ENCODE measurements around the gene OPRM1. TPM values are rescaled to one million over a fixed set of nuclear protein-coding genes. Genes with fewer than 3 reads are reported as not detected.

The OPRM1 gene
- total and polyA plus RNA-seq, 2 donors from 2014 or later: not detected

DNA sequence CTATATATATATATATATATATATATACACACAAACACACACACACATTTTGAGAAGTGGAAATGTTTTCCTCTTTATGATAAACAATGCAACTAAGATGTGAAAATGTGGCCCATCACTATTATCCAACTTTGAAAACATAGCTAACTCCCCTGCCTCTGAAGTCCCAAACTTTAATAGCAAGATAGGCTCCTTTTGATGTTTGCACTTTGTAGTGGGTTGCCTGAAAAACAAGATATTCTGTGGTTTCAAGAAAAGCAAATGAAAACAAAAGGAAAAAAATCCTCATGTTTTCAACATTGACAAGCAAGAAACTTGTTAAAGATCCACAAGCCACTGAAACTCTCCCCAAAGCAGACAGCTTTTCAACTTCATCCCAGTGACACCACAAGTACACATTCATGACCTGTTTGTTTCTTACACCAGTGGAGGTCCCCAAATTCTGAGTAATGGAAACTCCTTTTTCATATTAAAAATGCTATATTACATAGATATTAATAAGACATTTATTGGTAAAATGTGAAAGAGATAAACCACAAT, 227.6 kb downstream of the OPRM1 start:
- Histone ChIP-seq H3K4me1 (ENCODE audit: control insufficient read depth in 2 of 3, insufficient read depth in 2 of 3, low read depth in 1 of 3, low read length in 3 of 3) (no peaks in the 10 kb centered on the region), H3K36me3 (ENCODE audit: control insufficient read depth in 2 of 3, insufficient read depth in 3 of 3, low read length in 3 of 3) (no peaks in the 10 kb centered on the region), H3K27me3 (ENCODE audit: control insufficient read depth, insufficient read depth, low read length) (no peaks in the 10 kb centered on the region), H3K9ac (ENCODE audit: low read length in 3 of 3) (no peak overlapping the region), H3K9me3 (ENCODE audit: control insufficient read depth in 2 of 3, insufficient read depth in 1 of 3, low read length in 3 of 3) (no peaks in the 10 kb centered on the region), H3K4me3 (ENCODE audit: low read length in 3 of 3) (no peak overlapping the region), H3K27ac (ENCODE audit: low read depth in 2 of 2, low read length in 2 of 2) (no peak overlapping the region)
- TF ChIP-seq, protein P1, sequence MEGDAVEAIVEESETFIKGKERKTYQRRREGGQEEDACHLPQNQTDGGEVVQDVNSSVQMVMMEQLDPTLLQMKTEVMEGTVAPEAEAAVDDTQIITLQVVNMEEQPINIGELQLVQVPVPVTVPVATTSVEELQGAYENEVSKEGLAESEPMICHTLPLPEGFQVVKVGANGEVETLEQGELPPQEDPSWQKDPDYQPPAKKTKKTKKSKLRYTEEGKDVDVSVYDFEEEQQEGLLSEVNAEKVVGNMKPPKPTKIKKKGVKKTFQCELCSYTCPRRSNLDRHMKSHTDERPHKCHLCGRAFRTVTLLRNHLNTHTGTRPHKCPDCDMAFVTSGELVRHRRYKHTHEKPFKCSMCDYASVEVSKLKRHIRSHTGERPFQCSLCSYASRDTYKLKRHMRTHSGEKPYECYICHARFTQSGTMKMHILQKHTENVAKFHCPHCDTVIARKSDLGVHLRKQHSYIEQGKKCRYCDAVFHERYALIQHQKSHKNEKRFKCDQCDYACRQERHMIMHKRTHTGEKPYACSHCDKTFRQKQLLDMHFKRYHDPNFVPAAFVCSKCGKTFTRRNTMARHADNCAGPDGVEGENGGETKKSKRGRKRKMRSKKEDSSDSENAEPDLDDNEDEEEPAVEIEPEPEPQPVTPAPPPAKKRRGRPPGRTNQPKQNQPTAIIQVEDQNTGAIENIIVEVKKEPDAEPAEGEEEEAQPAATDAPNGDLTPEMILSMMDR (IDR thresholded peaks at IDR 0.05; ENCODE audit: borderline replicate concordance, extremely low read depth, insufficient read depth): no peak
- no peak for FAIRE-seq
- no peak for DNase-seq
- intact Hi-C loops (cut with DNase I): no loop called here

DNA sequence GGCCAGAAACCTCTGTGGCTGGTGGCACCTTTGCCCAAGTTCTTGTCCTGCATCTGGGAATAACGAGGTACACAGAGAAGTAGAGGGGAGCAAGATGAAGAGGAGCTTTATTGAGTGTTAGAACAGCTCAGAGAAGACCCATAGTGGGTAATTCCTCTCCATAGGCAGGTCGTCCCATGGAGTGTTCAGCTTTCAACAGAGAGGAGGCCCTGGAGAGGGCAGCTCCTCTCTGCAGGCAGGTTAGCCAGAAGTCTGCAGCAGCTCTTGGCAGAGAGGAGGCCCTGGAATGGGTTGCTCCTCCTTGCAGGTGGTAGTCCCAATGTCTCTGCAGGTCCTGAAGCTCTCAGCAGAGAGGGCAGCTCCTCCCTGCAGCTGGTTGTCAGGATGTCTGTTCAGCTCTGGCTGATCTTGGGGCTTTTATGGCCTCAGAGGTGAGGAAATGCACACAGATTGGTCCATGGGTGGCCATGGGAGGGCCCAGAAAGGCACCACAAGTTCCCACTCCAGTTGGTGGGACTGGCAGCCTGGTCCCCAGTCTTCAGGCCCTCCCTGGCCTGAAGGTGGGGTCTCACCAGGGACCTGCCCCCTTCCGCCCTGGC, 228.6 kb downstream of the OPRM1 start:
- Histone ChIP-seq H3K27ac (ENCODE audit: low read depth in 2 of 2, low read length in 2 of 2) (no peak overlapping the region), H3K9ac (ENCODE audit: low read length in 3 of 3) (no peak overlapping the region), H3K4me1 (ENCODE audit: control insufficient read depth in 2 of 3, insufficient read depth in 2 of 3, low read depth in 1 of 3, low read length in 3 of 3) (no peaks in the 10 kb centered on the region), H3K4me3 (ENCODE audit: low read length in 3 of 3) (no peak overlapping the region), H3K9me3 (ENCODE audit: control insufficient read depth in 2 of 3, insufficient read depth in 1 of 3, low read length in 3 of 3) (no peaks in the 10 kb centered on the region), H3K27me3 (ENCODE audit: control insufficient read depth, insufficient read depth, low read length) (no peaks in the 10 kb centered on the region), H3K36me3 (ENCODE audit: control insufficient read depth in 2 of 3, insufficient read depth in 3 of 3, low read length in 3 of 3) (no peaks in the 10 kb centered on the region)
- TF ChIP-seq, protein P1 (IDR thresholded peaks at IDR 0.05; ENCODE audit: borderline replicate concordance, extremely low read depth, insufficient read depth): no peak
- no peak for FAIRE-seq
- intact Hi-C loops (cut with DNase I): no loop called here
- peak in 1 of 5 donors; percentile 65 for DNase-seq

DNA sequence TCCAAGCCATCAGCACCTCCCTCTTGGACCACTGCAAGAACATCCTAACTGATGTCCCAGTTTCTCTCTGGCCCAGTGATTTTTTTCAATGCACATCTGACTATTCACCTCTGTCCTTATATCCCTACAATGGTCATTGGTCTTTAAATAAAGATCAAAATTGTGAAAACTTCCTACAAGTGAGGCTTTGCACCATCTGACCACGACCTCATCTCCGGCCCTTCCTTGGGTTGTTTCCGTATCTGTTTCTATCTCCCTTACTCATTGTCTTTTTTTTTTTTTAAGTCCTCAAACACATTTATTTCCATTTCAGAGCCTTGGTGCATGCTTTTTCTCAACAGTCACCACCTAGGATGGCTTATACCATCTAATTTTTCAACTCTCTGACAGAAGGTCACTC, 229.4 kb downstream of the OPRM1 start:
- no peak for FAIRE-seq
- intact Hi-C loops (cut with DNase I): no loop called here

More for the DNA sequence above, 229.4 kb downstream of the OPRM1 start:
- Histone ChIP-seq H3K4me3 (ENCODE audit: low read length in 3 of 3) (no peak overlapping the region), H3K27ac (ENCODE audit: low read depth in 2 of 2, low read length in 2 of 2) (no peak overlapping the region), H3K9ac (ENCODE audit: low read length in 3 of 3) (no peak overlapping the region), H3K4me1 (ENCODE audit: control insufficient read depth in 2 of 3, insufficient read depth in 2 of 3, low read depth in 1 of 3, low read length in 3 of 3) (no peaks in the 10 kb centered on the region), H3K36me3 (ENCODE audit: control insufficient read depth in 2 of 3, insufficient read depth in 3 of 3, low read length in 3 of 3) (no peaks in the 10 kb centered on the region), H3K9me3 (ENCODE audit: control insufficient read depth in 2 of 3, insufficient read depth in 1 of 3, low read length in 3 of 3) (no peaks in the 10 kb centered on the region), H3K27me3 (ENCODE audit: control insufficient read depth, insufficient read depth, low read length) (no peaks in the 10 kb centered on the region)
- no peak for DNase-seq
- TF ChIP-seq, protein P1 (IDR thresholded peaks at IDR 0.05; ENCODE audit: borderline replicate concordance, extremely low read depth, insufficient read depth): no peak
